BE2C (cell line): ENCODE data around the gene TMEM132A.

Experiments used
- DNase-seq: peaks from one replicate; pipeline ENCODE4 v3.0.0-alpha.2; 2020
- H3K27me3 ChIP-seq: fragments of 250-450 bp; sonication (Bioruptor Pico); 2 replicates; pipeline ENCODE4 v1.5.1; 2020; ENCODE audit warnings: mild to moderate bottlenecking
- H3K36me3 ChIP-seq: fragments of 250-450 bp; sonication (Bioruptor Pico); 2 replicates; pipeline ENCODE4 v1.5.1; 2020; ENCODE audit warnings: mild to moderate bottlenecking
- H3K4me1 ChIP-seq: fragments of 250-450 bp; sonication (Bioruptor Pico); 2 replicates; pipeline ENCODE4 v1.5.1; 2020
- H3K4me3 ChIP-seq: 2 replicates; pipeline ENCODE4 v1.5.1; 2011; ENCODE audit warnings: low read depth, low read length
- H3K9me3 ChIP-seq: fragments of 250-450 bp; sonication (Bioruptor Pico); 2 replicates; pipeline ENCODE4 v1.5.1; 2020
- TF ChIP-seq, protein P1 (sequence below): IDR thresholded peaks from 2 replicates; pipeline ENCODE4 v1.5.1; 2012; ENCODE audit warnings: mild to moderate bottlenecking, low read depth, low read length

TMEM132A gene

DNA sequence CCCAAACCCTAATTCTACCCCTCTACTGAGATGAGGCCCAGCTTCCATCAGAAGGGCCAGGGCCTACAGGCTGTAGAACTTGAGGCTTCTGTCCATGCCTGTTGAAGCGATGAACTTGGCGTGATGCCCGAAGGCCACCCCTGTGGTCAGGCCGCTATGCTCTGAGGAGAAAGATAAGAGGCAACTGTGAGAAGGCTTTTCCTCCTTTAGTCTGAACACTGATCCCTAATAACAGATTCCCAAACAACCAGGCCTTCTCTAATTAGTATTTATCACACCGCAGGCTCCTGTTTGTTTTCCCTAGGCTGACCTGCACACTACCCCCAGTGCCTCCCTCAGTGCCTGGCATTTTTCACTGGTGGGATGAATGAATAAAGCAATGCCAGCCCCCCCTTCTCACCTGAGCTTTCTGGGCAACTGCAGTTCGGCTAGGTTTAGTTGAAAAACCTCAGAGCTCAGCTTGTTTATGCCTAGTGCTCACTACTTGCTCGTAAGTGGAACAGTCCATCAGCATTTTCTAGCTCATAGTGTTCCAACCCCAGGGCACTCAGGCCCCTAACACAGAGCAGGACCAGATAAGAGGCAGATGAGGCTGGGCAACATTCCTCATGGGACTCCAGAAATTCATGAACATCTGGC, 33.0 kb upstream of the TMEM132A start:
- Histone ChIP-seq H3K27me3 (no peaks in the 10 kb centered on the region), H3K36me3 (peaks cover 8% of the 10 kb centered on the region), H3K9me3 (no peaks in the 10 kb centered on the region), H3K4me3 (no peak overlapping the region), H3K4me1 (no peaks in the 10 kb centered on the region; the same call in 1 of the 2 replicates)
- TF ChIP-seq, protein P1, sequence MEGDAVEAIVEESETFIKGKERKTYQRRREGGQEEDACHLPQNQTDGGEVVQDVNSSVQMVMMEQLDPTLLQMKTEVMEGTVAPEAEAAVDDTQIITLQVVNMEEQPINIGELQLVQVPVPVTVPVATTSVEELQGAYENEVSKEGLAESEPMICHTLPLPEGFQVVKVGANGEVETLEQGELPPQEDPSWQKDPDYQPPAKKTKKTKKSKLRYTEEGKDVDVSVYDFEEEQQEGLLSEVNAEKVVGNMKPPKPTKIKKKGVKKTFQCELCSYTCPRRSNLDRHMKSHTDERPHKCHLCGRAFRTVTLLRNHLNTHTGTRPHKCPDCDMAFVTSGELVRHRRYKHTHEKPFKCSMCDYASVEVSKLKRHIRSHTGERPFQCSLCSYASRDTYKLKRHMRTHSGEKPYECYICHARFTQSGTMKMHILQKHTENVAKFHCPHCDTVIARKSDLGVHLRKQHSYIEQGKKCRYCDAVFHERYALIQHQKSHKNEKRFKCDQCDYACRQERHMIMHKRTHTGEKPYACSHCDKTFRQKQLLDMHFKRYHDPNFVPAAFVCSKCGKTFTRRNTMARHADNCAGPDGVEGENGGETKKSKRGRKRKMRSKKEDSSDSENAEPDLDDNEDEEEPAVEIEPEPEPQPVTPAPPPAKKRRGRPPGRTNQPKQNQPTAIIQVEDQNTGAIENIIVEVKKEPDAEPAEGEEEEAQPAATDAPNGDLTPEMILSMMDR = no peak
- peak; percentile 31 for DNase-seq

DNA sequence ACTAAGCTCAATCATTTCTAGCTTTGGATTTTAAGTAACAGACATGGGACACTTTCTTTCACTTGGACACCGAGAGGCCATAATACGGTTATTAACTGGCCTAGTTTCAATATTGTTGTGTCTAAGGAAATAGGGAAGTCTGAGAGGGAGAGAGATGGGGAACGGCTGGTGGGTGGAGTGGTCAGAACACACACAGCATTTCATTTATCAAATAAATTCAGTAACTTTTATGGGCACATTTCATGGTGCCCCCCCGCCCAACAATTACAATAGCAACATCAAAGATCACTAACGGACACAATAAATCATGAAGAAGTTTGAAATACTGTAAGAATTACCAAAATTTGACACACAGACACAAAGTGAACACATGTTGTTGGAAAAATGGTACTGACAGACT, 28.6 kb upstream of the TMEM132A start:
- Histone ChIP-seq H3K36me3 (peaks cover 36% of the 10 kb centered on the region), H3K27me3 (no peaks in the 10 kb centered on the region), H3K9me3 (no peaks in the 10 kb centered on the region), H3K4me3 (no peak overlapping the region), H3K4me1 (no peaks in the 10 kb centered on the region; the same call in 1 of the 2 replicates)
- no peak for DNase-seq
- TF ChIP-seq, protein P1 = no peak

DNA sequence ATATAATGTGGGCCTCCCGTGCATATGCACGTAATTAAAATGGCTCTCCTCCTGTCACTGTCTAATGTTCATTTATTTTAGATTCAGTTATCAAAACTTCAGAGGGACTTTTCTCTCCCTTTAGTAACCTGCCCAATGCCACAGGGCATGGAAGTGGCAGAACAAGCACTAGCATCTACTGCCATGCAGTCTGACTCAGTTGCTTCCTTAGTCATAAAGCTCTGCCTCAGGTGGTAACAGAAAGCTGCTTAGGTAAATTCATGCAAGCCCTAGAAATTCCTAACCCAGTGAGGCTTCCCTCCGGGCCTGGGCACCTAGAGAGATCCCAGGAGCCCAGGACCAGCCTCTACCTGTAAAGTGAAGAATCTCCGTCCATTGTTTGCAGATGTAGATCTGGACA, 26.8 kb upstream of the TMEM132A start:
- Histone ChIP-seq H3K4me1 (no peaks in the 10 kb centered on the region), H3K4me3 (no peak overlapping the region), H3K36me3 (peaks cover 43% of the 10 kb centered on the region), H3K27me3 (no peaks in the 10 kb centered on the region), H3K9me3 (no peaks in the 10 kb centered on the region)
- TF ChIP-seq, protein P1 = no peak
- DNase-seq = no peak

DNA sequence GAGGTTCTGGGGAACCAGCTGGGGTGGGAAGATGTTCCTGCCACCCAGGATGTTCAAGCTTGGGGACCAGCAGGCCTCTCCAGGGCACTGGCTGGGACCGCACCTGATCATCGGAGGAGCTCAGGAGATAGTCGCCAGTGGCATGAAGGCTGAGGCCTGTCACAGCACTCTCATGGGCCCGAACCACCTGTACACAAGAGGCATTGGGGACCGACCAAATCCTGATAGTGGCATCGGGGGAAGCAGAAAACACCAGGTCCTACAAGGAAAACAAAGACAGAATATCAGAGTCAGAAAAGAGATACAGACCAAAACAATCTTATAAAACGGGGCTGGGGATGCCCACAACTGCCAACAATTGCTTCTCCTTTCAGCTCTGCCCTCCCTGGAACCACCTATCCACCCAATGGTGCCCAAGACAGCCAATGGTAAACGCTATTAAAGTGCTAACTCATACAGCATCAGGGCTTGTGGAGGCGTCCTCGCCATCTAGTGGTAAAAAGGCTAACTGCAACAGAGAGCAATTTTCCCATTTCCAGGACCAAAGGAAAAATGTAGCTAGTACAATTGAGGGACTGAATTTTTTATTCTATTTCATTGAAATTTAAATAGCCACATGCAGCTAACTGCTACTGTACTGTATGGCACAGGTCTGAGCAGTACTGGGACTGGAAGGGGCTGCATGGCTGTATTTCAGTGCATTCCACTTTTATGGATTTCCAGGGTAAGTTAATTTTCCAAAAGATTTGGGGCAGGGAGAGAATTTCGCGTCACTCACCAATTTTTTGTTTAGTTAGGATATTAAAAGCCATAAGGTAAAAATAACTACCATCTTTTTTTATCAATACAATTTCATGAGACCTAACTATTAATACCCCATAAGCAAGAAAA, 25.0 kb upstream of the TMEM132A start:
- Histone ChIP-seq H3K27me3 (no peaks in the 10 kb centered on the region), H3K9me3 (no peaks in the 10 kb centered on the region), H3K4me3 (no peak overlapping the region), H3K4me1 (no peaks in the 10 kb centered on the region), H3K36me3 (peaks cover 43% of the 10 kb centered on the region)
- TF ChIP-seq, protein P1 = peak; percentile 75
- peak; percentile 30 for DNase-seq

DNA sequence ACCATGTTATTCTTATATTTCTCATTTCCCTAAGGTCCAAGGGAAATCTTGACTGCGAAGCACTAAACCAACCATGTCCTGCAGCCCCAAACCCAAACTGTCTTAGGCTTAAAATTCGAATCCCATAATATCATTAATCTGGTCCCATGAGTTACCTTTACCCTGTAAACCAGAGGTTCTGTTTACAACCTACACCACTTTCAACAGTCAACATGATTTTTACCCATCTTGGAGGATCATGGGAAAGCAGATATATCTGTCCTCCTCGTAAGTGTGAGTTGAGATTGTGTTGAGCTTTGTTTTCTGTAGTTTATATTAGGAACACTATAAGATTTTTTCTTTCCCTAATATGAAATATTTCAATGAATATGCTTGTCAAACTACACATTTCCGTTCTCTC, 24.3 kb upstream of the TMEM132A start:
- Histone ChIP-seq H3K36me3 (peaks cover 43% of the 10 kb centered on the region), H3K4me1 (no peaks in the 10 kb centered on the region)

More for the DNA sequence above, 24.3 kb upstream of the TMEM132A start:
- no peaks in the 10 kb centered on the region for H3K9me3 ChIP-seq
- no peak overlapping the region for H3K4me3 ChIP-seq
- no peaks in the 10 kb centered on the region for H3K27me3 ChIP-seq
- DNase-seq = no peak
- TF ChIP-seq, protein P1 = no peak
